ENCODE results near the gene ATP11B. TPM values are rescaled to one million over a fixed set of nuclear protein-coding genes. Genes with fewer than 3 reads are reported as not detected.

ATP11B gene
- total RNA-seq, 1 experiment from 2014 or later: 58.1 TPM

GRCh38 chr3:182917134-182917533 is 123.8 kb downstream of the ATP11B start:
- Mint-ChIP-seq H3K9me3 (ENCODE audit: unreplicated experiment) (no peaks in the 10 kb centered on the region), H3K36me3 (ENCODE audit: insufficient read depth, unreplicated experiment) (no peaks in the 10 kb centered on the region), H3K27me3 (ENCODE audit: insufficient read depth, unreplicated experiment) (no peaks in the 10 kb centered on the region), H3K4me1 (ENCODE audit: low read depth, unreplicated experiment) (peaks cover 10% of the 10 kb centered on the region), H3K27ac (ENCODE audit: unreplicated experiment) (no peak overlapping the region), H3K4me3 (ENCODE audit: unreplicated experiment) (no peak overlapping the region)
- ChIA-PET POLR2A (no interaction called here), CTCF (no interaction called here)
- no TSS peak for BruUV-seq (replicated peaks)
- H3K4me3 ChIP-seq (ENCODE audit: low read depth, low read length): no peak overlapping the region
- no peak for DNase-seq
- no peaks in the 10 kb centered on the region for H3K27me3 ChIP-seq (replicated peaks; ENCODE audit: control insufficient read depth, insufficient read depth, low read length)
- H3K9me3 ChIP-seq: no peaks in the 10 kb centered on the region; the same call in 1 of the 2 replicates
- H3K36me3 ChIP-seq (ENCODE audit: control insufficient read depth, insufficient read depth, low read length): no peaks in the 10 kb centered on the region
- TF ChIP-seq CTCF (IDR thresholded peaks at IDR 0.05; ENCODE audit: insufficient read depth in 1 of 2, low read depth in 1 of 2, low read length in 1 of 2, severe bottlenecking in 1 of 2, unreplicated experiment in 1 of 2): no peak
- intact Hi-C loops (cut with micrococcal nuclease; ENCODE audit: unreplicated experiment): no loop called here
- H3K4me1 ChIP-seq: peaks cover 13% of the 10 kb centered on the region; the same call in 1 of the 2 replicates

GRCh38 chr3:182919866-182920357 is 126.6 kb downstream of the ATP11B start:
- no peak overlapping the region for H3K4me3 Mint-ChIP-seq (ENCODE audit: unreplicated experiment)
- Histone ChIP-seq H3K4me3 (ENCODE audit: low read depth, low read length) (no peak overlapping the region), H3K9me3 (no peaks in the 10 kb centered on the region; the same call in 1 of the 2 replicates), H3K4me1 (peaks cover 13% of the 10 kb centered on the region; the same call in 1 of the 2 replicates), H3K36me3 (ENCODE audit: control insufficient read depth, insufficient read depth, low read length) (no peaks in the 10 kb centered on the region), H3K27me3 (replicated peaks; ENCODE audit: control insufficient read depth, insufficient read depth, low read length) (no peaks in the 10 kb centered on the region)
- no peaks in the 10 kb centered on the region for H3K27me3 Mint-ChIP-seq (ENCODE audit: insufficient read depth, unreplicated experiment)
- TF ChIP-seq CTCF (IDR thresholded peaks at IDR 0.05; ENCODE audit: insufficient read depth in 1 of 2, low read depth in 1 of 2, low read length in 1 of 2, severe bottlenecking in 1 of 2, unreplicated experiment in 1 of 2): no peak
- ChIA-PET POLR2A (interaction anchor here (0.6 kb wide), 1 partner anchor 9 kb away, joined by 3 read pairs; no protein-coding TSS in a partner anchor), CTCF (no interaction called here)
- no TSS peak for BruUV-seq (replicated peaks)
- no peak for DNase-seq
- H3K9me3 Mint-ChIP-seq (ENCODE audit: unreplicated experiment): no peaks in the 10 kb centered on the region
- peaks cover 4% of the 10 kb centered on the region for H3K36me3 Mint-ChIP-seq (ENCODE audit: insufficient read depth, unreplicated experiment)
- peaks cover 10% of the 10 kb centered on the region for H3K4me1 Mint-ChIP-seq (ENCODE audit: low read depth, unreplicated experiment)
- no peak overlapping the region for H3K27ac Mint-ChIP-seq (ENCODE audit: unreplicated experiment)
- intact Hi-C loops (cut with micrococcal nuclease; ENCODE audit: unreplicated experiment): loop anchor here (5.0 kb wide), 1 partner anchor 203 kb away; no protein-coding TSS in a partner anchor

GRCh38 chr3:182920515-182921084 is 127.3 kb downstream of the ATP11B start:
- intact Hi-C loops (cut with micrococcal nuclease; ENCODE audit: unreplicated experiment): loop anchor here (5.0 kb wide), 1 partner anchor 203 kb away; no protein-coding TSS in a partner anchor
- no peak overlapping the region for H3K4me3 Mint-ChIP-seq (ENCODE audit: unreplicated experiment)
- Histone ChIP-seq H3K4me3 (ENCODE audit: low read depth, low read length) (no peak overlapping the region), H3K27me3 (replicated peaks; ENCODE audit: control insufficient read depth, insufficient read depth, low read length) (no peaks in the 10 kb centered on the region), H3K36me3 (ENCODE audit: control insufficient read depth, insufficient read depth, low read length) (no peaks in the 10 kb centered on the region), H3K9me3 (no peaks in the 10 kb centered on the region), H3K4me1 (peaks cover 13% of the 10 kb centered on the region; the same call in 1 of the 2 replicates)
- H3K36me3 Mint-ChIP-seq (ENCODE audit: insufficient read depth, unreplicated experiment): peaks cover 8% of the 10 kb centered on the region
- no peaks in the 10 kb centered on the region for H3K27me3 Mint-ChIP-seq (ENCODE audit: insufficient read depth, unreplicated experiment)
- POLR2A ChIA-PET: no interaction called here
- no peak for TF ChIP-seq CTCF (IDR thresholded peaks at IDR 0.05; ENCODE audit: insufficient read depth in 1 of 2, low read depth in 1 of 2, low read length in 1 of 2, severe bottlenecking in 1 of 2, unreplicated experiment in 1 of 2)
- peak; percentile 7 to 34 for DNase-seq
- peaks cover 10% of the 10 kb centered on the region for H3K4me1 Mint-ChIP-seq (ENCODE audit: low read depth, unreplicated experiment)
- CTCF ChIA-PET: no interaction called here
- BruUV-seq (replicated peaks): no TSS peak
- no peak overlapping the region for H3K27ac Mint-ChIP-seq (ENCODE audit: unreplicated experiment)
- no peaks in the 10 kb centered on the region for H3K9me3 Mint-ChIP-seq (ENCODE audit: unreplicated experiment)
